Nephron progenitor cell (in vitro differentiated cells): ENCODE results near the gene WWOX.

Experiments
- DNase-seq: peaks from one replicate; pipeline ENCODE4 v3.0.0; 2021
- H3K27ac Mint-ChIP-seq: 2 replicates; pipeline ENCODE4 v1.8.0; 2021; ENCODE audit warnings: mild to moderate bottlenecking, moderate library complexity, mixed read lengths
- H3K27me3 Mint-ChIP-seq: 2 replicates; pipeline ENCODE4 v1.8.0; 2021; ENCODE audit warnings: mild to moderate bottlenecking, low read depth, mixed read lengths; ENCODE audit not compliant: poor library complexity
- H3K36me3 Mint-ChIP-seq: 2 replicates; pipeline ENCODE4 v1.8.0; 2021; ENCODE audit warnings: low read depth, mixed read lengths
- H3K4me1 Mint-ChIP-seq: 2 replicates; pipeline ENCODE4 v1.8.0; 2021; ENCODE audit warnings: mixed read lengths
- H3K4me3 Mint-ChIP-seq: 2 replicates; pipeline ENCODE4 v1.8.0; 2021; ENCODE audit warnings: mild to moderate bottlenecking, moderate library complexity, mixed read lengths
- H3K9me3 Mint-ChIP-seq: 2 replicates; pipeline ENCODE4 v1.8.0; 2021; ENCODE audit warnings: mild to moderate bottlenecking, moderate library complexity, mixed read lengths
- TF ChIP-seq, protein P1 (sequence below): fragments of 200-600 bp; sonication (generic); IDR thresholded peaks from 2 replicates; pipeline ENCODE4 v1.5.0; 2021; ENCODE audit warnings: antibody characterized with exemption

WWOX gene

DNA sequence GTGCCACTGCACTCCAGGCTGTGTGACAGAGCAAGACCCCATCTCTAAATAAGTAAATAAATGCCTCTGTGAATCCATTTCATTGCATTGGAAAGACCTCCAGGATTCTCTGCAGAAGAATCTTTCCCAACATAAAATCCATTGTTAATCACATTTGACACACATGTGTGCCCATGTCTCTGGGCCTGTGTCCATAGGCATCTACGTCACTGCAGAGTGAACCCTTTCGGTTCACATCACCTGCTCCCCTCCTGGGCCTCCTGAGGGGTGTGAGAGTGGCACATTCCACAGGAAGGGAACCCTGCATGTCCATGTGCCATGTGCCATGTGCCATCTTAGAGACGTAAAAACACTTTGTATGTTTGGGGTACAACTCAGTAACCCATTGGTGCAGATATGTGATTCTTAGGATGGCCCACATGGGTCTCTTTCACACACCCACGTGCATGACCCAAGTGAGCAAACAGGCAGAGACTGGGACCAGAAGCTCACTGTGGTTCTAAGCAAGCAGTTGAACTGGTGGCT, 1073.6 kb downstream of the WWOX start:
- Mint-ChIP-seq H3K36me3 (peaks cover 2% of the 10 kb centered on the region), H3K27me3 (peaks cover 3% of the 10 kb centered on the region), H3K9me3 (peaks cover 17% of the 10 kb centered on the region), H3K27ac (no peak overlapping the region), H3K4me3 (no peak overlapping the region), H3K4me1 (peaks cover 42% of the 10 kb centered on the region)
- TF ChIP-seq, protein P1, sequence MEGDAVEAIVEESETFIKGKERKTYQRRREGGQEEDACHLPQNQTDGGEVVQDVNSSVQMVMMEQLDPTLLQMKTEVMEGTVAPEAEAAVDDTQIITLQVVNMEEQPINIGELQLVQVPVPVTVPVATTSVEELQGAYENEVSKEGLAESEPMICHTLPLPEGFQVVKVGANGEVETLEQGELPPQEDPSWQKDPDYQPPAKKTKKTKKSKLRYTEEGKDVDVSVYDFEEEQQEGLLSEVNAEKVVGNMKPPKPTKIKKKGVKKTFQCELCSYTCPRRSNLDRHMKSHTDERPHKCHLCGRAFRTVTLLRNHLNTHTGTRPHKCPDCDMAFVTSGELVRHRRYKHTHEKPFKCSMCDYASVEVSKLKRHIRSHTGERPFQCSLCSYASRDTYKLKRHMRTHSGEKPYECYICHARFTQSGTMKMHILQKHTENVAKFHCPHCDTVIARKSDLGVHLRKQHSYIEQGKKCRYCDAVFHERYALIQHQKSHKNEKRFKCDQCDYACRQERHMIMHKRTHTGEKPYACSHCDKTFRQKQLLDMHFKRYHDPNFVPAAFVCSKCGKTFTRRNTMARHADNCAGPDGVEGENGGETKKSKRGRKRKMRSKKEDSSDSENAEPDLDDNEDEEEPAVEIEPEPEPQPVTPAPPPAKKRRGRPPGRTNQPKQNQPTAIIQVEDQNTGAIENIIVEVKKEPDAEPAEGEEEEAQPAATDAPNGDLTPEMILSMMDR, result no peak
- DNase-seq, result no peak

DNA sequence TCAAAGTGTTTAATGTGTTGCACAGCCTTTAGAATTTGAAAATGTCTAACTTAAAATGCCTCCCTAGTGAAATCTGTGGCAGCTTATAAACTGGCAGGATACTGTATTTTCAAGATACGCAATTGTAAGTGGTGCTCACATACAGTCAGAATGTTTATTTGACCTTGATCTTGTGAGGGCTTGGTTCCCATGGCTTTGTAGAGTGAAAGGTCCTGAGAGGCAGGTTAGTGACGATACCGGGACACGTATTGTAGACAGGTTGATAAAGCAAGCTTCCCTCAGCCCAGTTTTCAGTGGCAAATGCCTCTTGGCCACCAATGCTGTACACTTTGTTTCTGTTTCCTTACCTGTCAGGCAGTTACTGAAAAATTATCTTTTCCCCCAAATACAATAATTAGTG, 1074.5 kb downstream of the WWOX start:
- Mint-ChIP-seq H3K4me1 (peaks cover 42% of the 10 kb centered on the region), H3K27me3 (peaks cover 3% of the 10 kb centered on the region), H3K27ac (no peak overlapping the region), H3K4me3 (no peak overlapping the region), H3K9me3 (peaks cover 21% of the 10 kb centered on the region), H3K36me3 (peaks cover 5% of the 10 kb centered on the region)
- DNase-seq, result no peak
- TF ChIP-seq, protein P1, result no peak

DNA sequence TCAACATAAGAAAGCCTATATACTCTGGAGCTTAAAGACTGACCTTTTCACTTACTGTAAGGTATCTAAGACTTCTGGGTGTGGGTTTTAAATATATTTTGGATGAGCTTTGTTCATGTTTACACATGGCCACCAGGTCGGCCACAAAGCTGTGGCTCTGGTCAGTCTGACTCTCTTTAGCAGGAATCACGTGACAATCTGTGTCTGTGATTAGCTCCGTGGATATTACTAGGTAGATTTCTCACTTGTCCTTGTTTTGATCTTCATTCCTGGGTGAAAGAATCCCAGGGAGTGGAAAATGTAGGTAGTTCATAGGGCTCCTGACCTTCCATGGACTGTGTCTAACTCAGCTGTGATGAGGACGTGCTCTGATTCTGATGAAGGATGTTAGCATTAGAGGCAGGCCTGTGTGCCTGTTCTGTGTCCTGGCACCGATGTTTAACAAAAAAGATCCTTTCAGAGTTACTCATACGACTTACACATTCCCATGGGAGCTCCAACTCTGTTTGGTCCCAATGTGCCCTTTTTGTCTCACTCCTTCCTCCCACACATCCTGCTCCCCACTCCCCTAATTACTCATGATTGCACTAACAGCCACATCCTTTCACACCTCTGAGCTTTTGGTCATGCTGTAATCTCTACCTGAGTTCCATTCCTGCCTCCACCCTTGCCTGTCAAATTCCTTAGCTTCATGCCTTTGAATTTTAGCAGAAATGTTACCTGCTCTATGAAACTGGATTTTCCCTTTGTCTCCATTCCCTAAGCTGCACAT, 1076.0 kb downstream of the WWOX start:
- H3K27ac Mint-ChIP-seq, result no peak overlapping the region
- peaks cover 3% of the 10 kb centered on the region for H3K27me3 Mint-ChIP-seq
- H3K4me3 Mint-ChIP-seq, result no peak overlapping the region
- peaks cover 15% of the 10 kb centered on the region for H3K36me3 Mint-ChIP-seq
- peaks cover 36% of the 10 kb centered on the region for H3K9me3 Mint-ChIP-seq
- peaks cover 42% of the 10 kb centered on the region for H3K4me1 Mint-ChIP-seq
- no peak for DNase-seq
- TF ChIP-seq, protein P1, result no peak

DNA sequence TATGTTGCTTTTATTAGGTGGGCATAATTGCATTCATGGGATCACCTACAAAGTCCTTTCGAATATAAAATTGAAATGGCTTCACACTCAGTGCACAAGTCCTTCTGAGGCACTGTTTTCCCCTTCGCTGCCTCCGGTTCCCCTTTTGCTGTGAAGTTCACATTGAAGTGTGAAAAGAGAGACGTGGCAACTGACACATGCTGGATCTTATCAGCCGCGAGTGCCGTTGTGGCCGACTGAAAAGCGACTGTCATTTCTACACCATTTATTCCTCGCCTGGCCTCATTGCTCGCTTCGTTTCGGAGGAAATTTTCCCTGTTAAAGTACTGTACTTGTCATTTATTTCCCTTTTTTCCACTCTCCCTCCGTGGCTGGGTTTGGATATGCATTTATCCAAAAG, 1077.6 kb downstream of the WWOX start:
- H3K4me1 Mint-ChIP-seq, result peaks cover 37% of the 10 kb centered on the region
- DNase-seq, result no peak

DNA sequence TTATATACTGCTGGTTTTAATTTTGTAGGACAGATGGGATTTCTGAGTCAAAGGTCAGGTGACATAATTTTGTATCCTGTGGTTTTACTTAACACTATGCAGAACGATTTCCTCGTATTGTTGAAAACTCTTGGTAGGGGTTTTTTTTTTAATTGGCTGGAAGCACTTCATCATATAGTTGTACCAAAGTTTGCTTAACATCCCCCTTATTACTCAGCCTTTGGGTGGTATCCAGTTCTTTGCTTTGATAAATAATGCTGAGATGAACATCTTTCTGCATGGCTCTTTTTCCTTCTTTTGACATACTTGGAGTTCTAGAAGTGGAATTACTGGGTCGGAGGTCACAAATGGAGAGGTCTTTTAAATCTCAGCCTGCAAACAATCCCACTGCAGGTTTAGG, 1082.0 kb downstream of the WWOX start:
- Mint-ChIP-seq H3K27me3 (peaks cover 3% of the 10 kb centered on the region), H3K9me3 (peaks cover 48% of the 10 kb centered on the region), H3K4me3 (no peak overlapping the region), H3K4me1 (peaks cover 38% of the 10 kb centered on the region), H3K36me3 (peaks cover 28% of the 10 kb centered on the region), H3K27ac (no peak overlapping the region)
- TF ChIP-seq, protein P1, result no peak
- no peak for DNase-seq

More for the DNA sequence above, 1077.6 kb downstream of the WWOX start:
- peaks cover 50% of the 10 kb centered on the region for H3K9me3 Mint-ChIP-seq
- no peak overlapping the region for H3K27ac Mint-ChIP-seq
- no peak overlapping the region for H3K4me3 Mint-ChIP-seq
- H3K36me3 Mint-ChIP-seq, result peaks cover 28% of the 10 kb centered on the region
- H3K27me3 Mint-ChIP-seq, result peaks cover 3% of the 10 kb centered on the region
- TF ChIP-seq, protein P1, result no peak

DNA sequence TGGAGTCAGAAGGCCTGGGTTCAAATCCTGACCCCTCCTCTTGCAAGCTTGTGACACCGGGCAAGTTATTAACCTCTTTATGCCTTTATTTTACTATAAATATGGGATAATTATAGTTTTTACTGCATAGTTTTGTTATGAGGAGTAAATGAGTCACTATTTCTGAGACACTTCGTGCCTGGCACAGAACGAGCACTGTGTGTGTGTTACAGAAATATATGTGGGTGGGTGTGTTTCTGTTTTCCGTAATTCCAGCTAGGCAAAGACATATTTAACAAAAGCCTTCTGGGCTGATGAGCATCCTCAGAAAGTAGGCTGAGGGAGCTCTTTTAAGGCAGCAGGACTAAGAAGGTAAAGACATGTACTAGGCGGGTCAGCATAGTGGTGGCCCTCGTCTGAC, 1083.2 kb downstream of the WWOX start:
- H3K4me1 Mint-ChIP-seq, result peaks cover 31% of the 10 kb centered on the region
- H3K27ac Mint-ChIP-seq, result no peak overlapping the region
- H3K36me3 Mint-ChIP-seq, result peaks cover 28% of the 10 kb centered on the region
- peaks cover 41% of the 10 kb centered on the region for H3K9me3 Mint-ChIP-seq
- DNase-seq, result no peak
- H3K4me3 Mint-ChIP-seq, result no peak overlapping the region
- TF ChIP-seq, protein P1, result no peak
- H3K27me3 Mint-ChIP-seq, result no peaks in the 10 kb centered on the region
